Measurements from ENCODE around the gene HAVCR1. TPM values are rescaled to one million over a fixed set of nuclear protein-coding genes. Genes with fewer than 3 reads are reported as not detected.
A peak's percentile ranks its signal among the peaks of the same experiment; 100 is the strongest.
"Not testable (repeated sequence)": the region's sequence is repeated elsewhere in the genome, so short reads cannot be mapped to it uniquely, and the experiment has no call there.

HAVCR1 gene
- total RNA-seq (2014; rRNA removed; shearing (Covaris generic)), result not detected in 2 replicates

DNA sequence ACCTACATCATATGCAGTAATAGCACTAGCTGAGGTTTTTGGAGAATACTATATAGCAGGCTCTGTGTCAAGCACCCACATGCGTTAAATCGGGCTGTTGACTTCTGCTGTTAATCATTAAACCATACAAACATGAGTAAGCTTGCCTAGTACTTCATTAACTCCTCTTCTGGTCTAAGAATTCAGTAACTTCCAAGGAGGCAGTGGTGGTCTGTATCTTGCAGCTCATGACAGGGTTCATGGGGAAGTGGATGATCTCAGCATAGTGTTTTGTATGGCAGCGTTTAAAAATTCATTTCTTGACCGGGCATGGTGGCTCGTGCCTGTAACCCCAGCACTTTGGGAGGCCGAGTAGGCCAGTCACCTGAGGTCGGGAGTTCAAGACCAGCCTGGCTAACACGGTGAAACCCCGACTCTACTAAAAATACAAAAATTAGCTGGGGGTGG, at the start of gene HAVCR1:
Gene HAVCR1 (minus strand): TSS at position 24 of the 447 bp plus-strand sequence. CDS start 1,173 bp downstream, outside the sequence.
- DNase-seq (ENCODE audit: low read depth), result no peak

DNA sequence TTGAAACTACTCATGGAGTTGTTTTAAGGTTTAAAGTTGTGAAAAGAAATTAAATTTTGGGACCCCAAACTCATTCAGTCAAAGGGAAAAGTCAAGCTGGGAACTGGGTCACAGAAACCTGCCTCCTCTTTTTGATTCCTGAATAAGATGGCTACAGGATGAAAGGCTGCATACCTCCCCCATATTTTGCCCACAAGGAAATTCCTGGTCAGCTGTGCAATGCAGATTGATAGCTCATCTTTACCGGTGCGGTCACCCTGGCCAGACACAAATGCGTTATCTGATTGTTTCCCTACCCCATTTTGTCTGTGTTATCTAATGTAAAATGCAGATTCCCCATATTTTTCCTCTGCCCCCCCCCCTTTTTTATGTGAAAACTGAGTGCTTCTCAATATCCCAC, 48.6 kb upstream of the HAVCR1 start:
- DNase-seq (ENCODE audit: low read depth), result peak; percentile 41

DNA sequence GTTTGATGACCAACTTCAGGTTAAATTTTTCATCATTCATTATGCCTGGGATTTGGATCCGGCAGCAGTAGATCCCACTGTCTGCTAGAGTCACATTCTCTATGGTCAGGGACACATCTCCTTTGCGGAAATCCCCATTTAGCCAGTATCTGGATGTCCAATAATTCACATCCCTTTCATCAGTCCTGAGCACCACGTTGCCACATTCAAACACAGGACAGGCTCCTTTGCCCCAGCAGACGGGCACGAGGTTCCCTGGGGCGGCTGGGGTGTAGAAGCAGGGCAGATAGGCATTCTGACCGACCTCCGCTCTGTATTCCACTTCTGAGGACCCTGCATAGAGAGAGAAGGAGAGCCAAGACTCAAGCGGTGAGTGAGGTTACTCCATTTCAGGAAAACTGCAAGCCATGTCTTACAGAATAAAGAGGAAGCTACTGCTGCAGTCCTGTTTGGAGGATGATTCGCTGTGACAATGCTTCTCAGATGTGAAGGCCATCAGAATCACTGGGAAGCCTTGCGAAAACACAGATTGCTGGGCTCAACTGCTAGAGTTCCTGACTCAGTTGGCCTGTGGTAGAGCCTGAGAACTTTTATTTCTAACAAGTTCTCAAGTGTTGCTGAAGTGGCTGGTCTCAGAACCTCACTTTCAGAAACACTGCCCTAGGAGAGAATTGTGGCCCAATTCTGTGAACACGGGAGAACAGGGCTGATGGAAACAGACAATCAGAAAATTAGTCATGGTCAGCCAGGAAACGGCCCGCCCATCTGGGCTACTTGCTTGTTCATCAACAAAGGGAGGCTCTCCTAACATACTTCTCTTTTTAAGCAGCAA, 47.9 kb upstream of the HAVCR1 start:
- DNase-seq (ENCODE audit: low read depth), result peak; percentile 30

- DNase-seq (ENCODE audit: low read depth), result peak; percentile 50
These were observed 41.3 kb upstream of the HAVCR1 start for GRCh38 chr5:157100140-157100679.

- no peak for DNase-seq (ENCODE audit: low read depth)
These were observed 29.6 kb upstream of the HAVCR1 start for GRCh38 chr5:157088342-157088990.

- no peak for DNase-seq (ENCODE audit: low read depth)
These were observed 27.9 kb upstream of the HAVCR1 start for GRCh38 chr5:157086751-157087359.

GRCh38 chr5:157085930-157086329, 27.0 kb upstream of the HAVCR1 start:
- no peak for DNase-seq (ENCODE audit: low read depth)

GRCh38 chr5:157080286-157080685, 21.4 kb upstream of the HAVCR1 start:
- peak; percentile 1 for DNase-seq (ENCODE audit: low read depth)

- DNase-seq (ENCODE audit: low read depth), result peak; percentile 28
These were observed 17.6 kb upstream of the HAVCR1 start for GRCh38 chr5:157076558-157076957.

- no peak for DNase-seq (ENCODE audit: low read depth)
These were observed 13.6 kb upstream of the HAVCR1 start for GRCh38 chr5:157072508-157072907.

DNA sequence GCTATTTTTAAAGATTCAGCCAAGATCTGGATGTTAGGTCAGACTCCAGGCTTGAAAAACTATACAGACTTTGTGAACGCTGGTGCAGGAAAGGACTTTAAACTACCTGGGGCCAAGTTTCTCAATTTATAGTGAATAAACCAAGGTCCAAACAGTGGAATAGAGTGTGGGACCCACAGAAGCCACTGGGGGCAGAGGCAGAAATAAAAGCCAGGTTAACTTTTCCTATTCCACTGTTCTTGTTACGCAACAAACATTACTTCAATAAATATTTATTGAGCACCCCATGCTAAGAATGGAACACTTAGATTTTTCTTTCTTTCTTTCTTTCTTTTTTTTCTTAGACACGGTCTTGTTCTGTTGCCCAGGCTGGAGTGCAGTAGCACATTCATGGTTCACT, 11.0 kb upstream of the HAVCR1 start:
- no peak for DNase-seq (ENCODE audit: low read depth)

- DNase-seq (ENCODE audit: low read depth), result no peak
These were observed 9.9 kb upstream of the HAVCR1 start for GRCh38 chr5:157068785-157069184.

- no peak for DNase-seq (ENCODE audit: low read depth)
These were observed 9.4 kb upstream of the HAVCR1 start for GRCh38 chr5:157068339-157068738.

- DNase-seq (ENCODE audit: low read depth), result no peak
These were observed 8.1 kb upstream of the HAVCR1 start for GRCh38 chr5:157067005-157067404.

- no peak for DNase-seq (ENCODE audit: low read depth)
These were observed 7.2 kb upstream of the HAVCR1 start for GRCh38 chr5:157066080-157066479.

DNA sequence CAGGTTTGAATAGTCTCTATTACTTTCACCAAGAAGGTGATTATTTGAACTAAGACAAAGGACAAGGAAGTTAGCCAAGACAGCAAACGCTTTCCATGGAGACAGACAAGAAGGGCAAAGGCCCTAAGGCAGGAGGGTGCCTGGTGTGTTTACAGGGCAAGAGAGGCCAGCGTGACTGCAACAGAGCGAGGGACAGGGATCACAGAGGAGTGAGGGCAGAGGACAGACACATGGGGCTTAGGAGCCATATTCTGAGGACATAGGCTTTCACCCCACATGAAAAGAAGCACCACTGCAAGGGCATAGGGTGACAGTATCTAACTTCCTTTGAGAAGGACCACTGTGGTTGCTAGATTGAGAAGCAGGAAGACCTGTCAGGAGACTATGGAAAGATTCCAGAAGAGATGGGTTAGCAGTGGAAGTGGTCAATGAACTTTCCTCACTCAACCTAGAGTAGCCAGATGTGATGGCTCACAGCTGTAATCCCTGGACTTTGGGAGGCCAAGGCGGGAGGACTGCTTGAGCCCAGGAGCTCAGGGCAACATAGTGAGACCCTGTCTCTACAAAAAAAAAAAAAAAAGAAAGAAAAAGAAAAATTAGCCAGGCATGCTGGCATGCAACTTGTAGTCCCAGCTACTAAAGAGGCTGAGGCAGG, 5.0 kb upstream of the HAVCR1 start:
- DNase-seq (ENCODE audit: low read depth), result no peak

DNA sequence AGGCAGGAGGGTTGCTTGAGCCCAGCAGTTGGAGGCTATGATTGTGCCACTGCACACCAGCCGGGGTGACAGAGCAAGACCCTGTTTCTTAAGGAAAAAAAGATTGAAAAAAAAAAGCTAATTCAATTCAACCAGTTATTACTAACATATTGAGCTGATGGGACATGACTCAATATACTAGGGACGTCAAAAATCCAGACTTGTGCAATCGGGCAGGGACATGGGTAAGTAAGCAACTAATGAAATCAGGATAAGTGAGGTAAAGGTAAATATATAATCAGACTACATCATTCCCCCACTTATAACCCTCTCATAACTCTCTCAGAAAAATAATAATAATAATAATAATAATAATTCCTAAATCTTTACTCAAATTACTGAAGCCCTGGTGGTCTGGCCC, 975 bp upstream of the HAVCR1 start:
- DNase-seq (ENCODE audit: low read depth), result no peak

GRCh38 chr5:157057459-157058370, 1.2 kb downstream of the HAVCR1 start:
- DNase-seq (ENCODE audit: low read depth), result no peak

DNA sequence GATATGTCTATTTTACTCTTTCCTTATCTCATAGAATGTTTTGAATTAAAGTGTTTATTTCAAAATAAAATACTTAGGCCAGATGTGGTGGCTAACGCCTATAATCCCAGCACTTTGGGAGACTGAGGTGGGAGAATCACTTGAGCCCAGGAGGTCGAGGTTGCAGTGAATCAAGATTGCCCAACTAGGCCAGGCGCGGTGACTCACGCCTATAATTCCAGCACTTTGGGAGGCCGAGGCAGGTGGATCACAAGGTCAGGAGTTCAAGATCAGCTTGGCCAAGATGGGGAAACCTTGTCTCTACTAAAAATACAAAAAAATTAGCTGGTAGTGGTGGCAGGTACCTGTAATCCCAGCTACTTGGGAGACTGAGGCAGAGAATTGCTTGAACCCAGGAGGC, 2.1 kb downstream of the HAVCR1 start:
- not testable (repeated sequence) for DNase-seq (ENCODE audit: low read depth)

GRCh38 chr5:157051604-157052245, 7.2 kb downstream of the HAVCR1 start:
- DNase-seq (ENCODE audit: low read depth), result no peak

Measured in RPMI7951 (cell line).